GM12892 (cell line): Measurements from ENCODE around the gene LBHD2.

Experiments used
- POLR2A ChIP-seq: IDR thresholded peaks from 2 replicates; pipeline ENCODE4 v1.6.1; 2011; ENCODE audit warnings: low read depth, low read length, control low read depth
- TAF1 ChIP-seq: IDR thresholded peaks from 2 replicates; pipeline ENCODE4 v1.6.1; 2011; ENCODE audit warnings: low read depth, mild to moderate bottlenecking, control low read depth, low read length, borderline replicate concordance

- TF ChIP-seq TAF1 (no peak), POLR2A (no peak)
Measured at GRCh38 chr14:103105580-103106150, 21.7 kb downstream of the LBHD2 start.
